Measurements from ENCODE around the gene LARP4B. TPM values are rescaled to one million over a fixed set of nuclear protein-coding genes. Genes with fewer than 3 reads are reported as not detected.

LARP4B gene
- total RNA-seq (100 to 1,000 TPM; 121 to 122 TPM), polyA plus RNA-seq (ENCODE audit: insufficient read length in 6 of 6) (10 to 100 TPM; 45.1 to 61.1 (median 51.2) TPM)
- long read RNA-seq, donor 1, full-length matches to known transcripts = 8 of 8 reads
- long read RNA-seq, donor 1, partial matches to known transcripts = 0 of 8 reads
- long read RNA-seq, donor 1, other reads (novel, unspliced or antisense) = 0 of 8 reads
- long read RNA-seq, donor 2, full-length matches to known transcripts = 8 of 14 reads
- long read RNA-seq, donor 2, partial matches to known transcripts = 6 of 14 reads
- long read RNA-seq, donor 2, other reads (novel, unspliced or antisense) = 0 of 14 reads
- long read RNA-seq, donor 3, full-length matches to known transcripts = 5 of 5 reads
- long read RNA-seq, donor 3, partial matches to known transcripts = 0 of 5 reads
- long read RNA-seq, donor 3, other reads (novel, unspliced or antisense) = 0 of 5 reads
- long read RNA-seq, donor 4, partial matches to known transcripts = 2 of 5 reads
- long read RNA-seq, donor 4, other reads (novel, unspliced or antisense) = 3 of 5 reads
- long read RNA-seq, donor 5, full-length matches to known transcripts = 7 of 7 reads
- long read RNA-seq, donor 5, partial matches to known transcripts = 0 of 7 reads
- long read RNA-seq, donor 5, other reads (novel, unspliced or antisense) = 0 of 7 reads
- long read RNA-seq, donor 6, full-length matches to known transcripts = 2 of 2 reads
- long read RNA-seq, donor 6, partial matches to known transcripts = 0 of 2 reads
- long read RNA-seq, donor 6, other reads (novel, unspliced or antisense) = 0 of 2 reads
- long read RNA-seq, donor 7, partial matches to known transcripts = 0 of 1 reads
- long read RNA-seq, donor 7, other reads (novel, unspliced or antisense) = 0 of 1 reads
- long read RNA-seq, donor 8, full-length matches to known transcripts = 9 of 9 reads
- long read RNA-seq, donor 8, partial matches to known transcripts = 0 of 9 reads
- long read RNA-seq, donor 8, other reads (novel, unspliced or antisense) = 0 of 9 reads
- long read RNA-seq, donor 9 = 0 reads
- long read RNA-seq, donor 10 = 0 reads
- long read RNA-seq, donor 11, full-length matches to known transcripts = 5 of 5 reads
- long read RNA-seq, donor 11, partial matches to known transcripts = 0 of 5 reads
- long read RNA-seq, donor 11, other reads (novel, unspliced or antisense) = 0 of 5 reads
- long read RNA-seq, donor 12, full-length matches to known transcripts = 4 of 4 reads
- long read RNA-seq, donor 12, partial matches to known transcripts = 0 of 4 reads
- long read RNA-seq, donor 12, other reads (novel, unspliced or antisense) = 0 of 4 reads

DNA sequence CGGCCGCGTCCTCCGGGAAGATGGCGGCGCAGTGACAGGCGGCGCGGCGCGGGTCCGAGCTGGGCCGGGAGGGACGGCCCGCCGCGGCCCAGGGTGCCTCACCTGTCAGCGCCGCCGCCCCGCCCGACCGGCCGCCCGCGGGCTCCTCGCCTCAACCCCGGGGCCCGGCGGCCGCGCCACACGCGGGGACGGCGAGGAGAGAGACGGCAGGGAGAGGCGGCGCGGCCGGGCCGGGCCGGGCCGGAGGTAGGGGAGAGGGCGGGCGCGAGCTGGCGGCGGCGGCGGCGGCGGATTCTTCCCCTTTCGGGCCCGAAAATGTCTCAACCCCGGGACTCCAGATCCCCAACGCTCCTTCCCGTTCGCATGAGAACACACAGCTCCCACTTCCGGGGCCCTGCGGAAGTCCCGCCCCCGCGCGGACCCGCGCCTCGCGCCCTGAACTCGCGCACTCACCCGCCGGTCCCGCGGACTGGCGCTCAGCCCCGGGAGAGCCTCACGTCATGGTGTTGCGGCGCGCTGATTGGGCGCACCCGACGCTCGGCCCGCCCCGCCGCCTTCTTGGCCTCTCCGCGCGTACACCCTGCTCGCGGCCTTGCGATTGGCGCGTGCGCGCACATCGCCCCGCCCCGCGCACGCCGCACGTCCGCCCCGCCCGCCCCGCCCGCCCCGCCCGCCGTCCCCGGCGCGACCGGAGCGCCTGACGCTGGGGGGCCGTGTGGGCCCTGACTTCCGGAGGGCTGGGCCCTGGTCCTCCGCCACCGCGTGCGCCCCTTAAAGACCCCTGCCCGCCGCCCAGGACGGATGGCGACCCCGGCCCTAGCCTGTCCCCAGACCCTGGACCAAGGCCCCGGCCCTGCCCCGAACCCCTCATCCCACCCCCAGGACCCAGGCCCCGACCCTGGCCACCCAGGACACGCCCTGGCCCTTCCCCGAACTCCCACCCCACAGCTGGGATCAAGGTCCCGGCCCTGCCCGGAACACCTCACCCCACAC, at the start of gene LARP4B:
LARP4B (minus strand) TSS at position 380 of the 993 bp plus-strand sequence. CDS start 45,984 bp downstream, outside the sequence.
- DNase-seq (peak; percentile 96 to 99 (median 98)), ATAC-seq (peak; percentile 97)
- Histone ChIP-seq H3K4me1 (peaks cover 22 to 42% of the 10 kb centered on the region in 2 donors), H3K36me3 (peaks cover 0 to 1% of the 10 kb centered on the region in 2 donors), H3K9me3 (no peaks in the 10 kb centered on the region), H3K27me3 (no peaks in the 10 kb centered on the region), H3K27ac (peak within 1 kb of the TSS; percentile 84 to 91), H3K4me3 (peak within 1 kb of the TSS; percentile 50 to 64)
- TF ChIP-seq, protein P1, sequence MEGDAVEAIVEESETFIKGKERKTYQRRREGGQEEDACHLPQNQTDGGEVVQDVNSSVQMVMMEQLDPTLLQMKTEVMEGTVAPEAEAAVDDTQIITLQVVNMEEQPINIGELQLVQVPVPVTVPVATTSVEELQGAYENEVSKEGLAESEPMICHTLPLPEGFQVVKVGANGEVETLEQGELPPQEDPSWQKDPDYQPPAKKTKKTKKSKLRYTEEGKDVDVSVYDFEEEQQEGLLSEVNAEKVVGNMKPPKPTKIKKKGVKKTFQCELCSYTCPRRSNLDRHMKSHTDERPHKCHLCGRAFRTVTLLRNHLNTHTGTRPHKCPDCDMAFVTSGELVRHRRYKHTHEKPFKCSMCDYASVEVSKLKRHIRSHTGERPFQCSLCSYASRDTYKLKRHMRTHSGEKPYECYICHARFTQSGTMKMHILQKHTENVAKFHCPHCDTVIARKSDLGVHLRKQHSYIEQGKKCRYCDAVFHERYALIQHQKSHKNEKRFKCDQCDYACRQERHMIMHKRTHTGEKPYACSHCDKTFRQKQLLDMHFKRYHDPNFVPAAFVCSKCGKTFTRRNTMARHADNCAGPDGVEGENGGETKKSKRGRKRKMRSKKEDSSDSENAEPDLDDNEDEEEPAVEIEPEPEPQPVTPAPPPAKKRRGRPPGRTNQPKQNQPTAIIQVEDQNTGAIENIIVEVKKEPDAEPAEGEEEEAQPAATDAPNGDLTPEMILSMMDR (IDR thresholded peaks at IDR 0.05) = no peak
- intact Hi-C loops (cut with DNase I) = no loop called here

DNA sequence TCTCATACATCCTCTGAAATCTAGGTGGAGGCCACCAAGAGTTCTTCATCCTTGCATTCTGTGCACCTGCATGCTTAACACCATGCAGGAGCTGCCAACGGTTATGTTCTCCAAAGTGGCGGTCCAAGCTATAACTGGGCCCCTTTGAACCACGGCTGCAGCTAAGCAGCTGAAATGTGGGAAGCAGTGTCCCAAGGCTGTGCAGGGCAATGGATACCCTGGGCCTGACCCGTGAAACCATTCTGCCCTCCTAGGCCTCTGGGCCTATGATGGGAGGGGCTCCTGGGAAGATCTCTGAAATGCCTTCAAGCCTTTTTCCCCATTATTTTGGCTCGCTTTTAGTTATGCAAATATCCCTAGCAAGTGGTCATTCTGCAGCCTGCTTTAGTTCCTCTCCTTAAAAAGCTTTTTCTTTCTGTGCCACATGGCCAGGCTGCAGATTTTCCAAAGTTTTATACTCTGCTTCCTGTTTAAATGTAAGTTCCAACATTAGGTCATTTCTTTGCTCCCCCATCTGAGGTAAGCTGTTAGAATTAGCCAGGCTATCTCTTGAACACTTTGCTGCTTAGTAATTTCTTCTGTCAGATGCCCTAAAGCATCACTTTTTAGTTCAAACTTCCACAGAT, 49.1 kb upstream of the LARP4B start:
- H3K9me3 ChIP-seq = peaks cover 7 to 40% of the 10 kb centered on the region in 2 donors
- TF ChIP-seq, protein P1 (IDR thresholded peaks at IDR 0.05) = no peak
- ATAC-seq = no peak
- H3K36me3 ChIP-seq = no peaks in the 10 kb centered on the region
- H3K27me3 ChIP-seq = no peaks in the 10 kb centered on the region
- no peak overlapping the region for H3K4me3 ChIP-seq
- no peak overlapping the region for H3K27ac ChIP-seq
- intact Hi-C loops (cut with DNase I) = no loop called here
- no peak for DNase-seq
- peaks cover 0 to under 1% of the 10 kb centered on the region in 2 donors for H3K4me1 ChIP-seq

GRCh38 chr10:978826-979421, 47.4 kb upstream of the LARP4B start:
- TF ChIP-seq, protein P1 (IDR thresholded peaks at IDR 0.05) = no peak
- Histone ChIP-seq H3K4me1 (no peaks in the 10 kb centered on the region), H3K4me3 (no peak overlapping the region), H3K27me3 (no peaks in the 10 kb centered on the region), H3K9me3 (peaks cover 7 to 40% of the 10 kb centered on the region in 2 donors), H3K27ac (no peak overlapping the region), H3K36me3 (no peaks in the 10 kb centered on the region)
- no peak for DNase-seq
- ATAC-seq = no peak
- intact Hi-C loops (cut with DNase I) = no loop called here

GRCh38 chr10:976316-976715, 44.8 kb upstream of the LARP4B start:
- TF ChIP-seq, protein P1 (IDR thresholded peaks at IDR 0.05) = no peak
- ATAC-seq = no peak
- Histone ChIP-seq H3K27me3 (no peaks in the 10 kb centered on the region), H3K36me3 (no peaks in the 10 kb centered on the region), H3K4me3 (no peak overlapping the region), H3K27ac (no peak overlapping the region), H3K4me1 (peaks cover 3 to 4% of the 10 kb centered on the region in 2 donors), H3K9me3 (peaks cover 7 to 39% of the 10 kb centered on the region in 2 donors)
- intact Hi-C loops (cut with DNase I) = no loop called here
- no peak for DNase-seq
